Measurements from ENCODE around the gene DHRS1.

DNA sequence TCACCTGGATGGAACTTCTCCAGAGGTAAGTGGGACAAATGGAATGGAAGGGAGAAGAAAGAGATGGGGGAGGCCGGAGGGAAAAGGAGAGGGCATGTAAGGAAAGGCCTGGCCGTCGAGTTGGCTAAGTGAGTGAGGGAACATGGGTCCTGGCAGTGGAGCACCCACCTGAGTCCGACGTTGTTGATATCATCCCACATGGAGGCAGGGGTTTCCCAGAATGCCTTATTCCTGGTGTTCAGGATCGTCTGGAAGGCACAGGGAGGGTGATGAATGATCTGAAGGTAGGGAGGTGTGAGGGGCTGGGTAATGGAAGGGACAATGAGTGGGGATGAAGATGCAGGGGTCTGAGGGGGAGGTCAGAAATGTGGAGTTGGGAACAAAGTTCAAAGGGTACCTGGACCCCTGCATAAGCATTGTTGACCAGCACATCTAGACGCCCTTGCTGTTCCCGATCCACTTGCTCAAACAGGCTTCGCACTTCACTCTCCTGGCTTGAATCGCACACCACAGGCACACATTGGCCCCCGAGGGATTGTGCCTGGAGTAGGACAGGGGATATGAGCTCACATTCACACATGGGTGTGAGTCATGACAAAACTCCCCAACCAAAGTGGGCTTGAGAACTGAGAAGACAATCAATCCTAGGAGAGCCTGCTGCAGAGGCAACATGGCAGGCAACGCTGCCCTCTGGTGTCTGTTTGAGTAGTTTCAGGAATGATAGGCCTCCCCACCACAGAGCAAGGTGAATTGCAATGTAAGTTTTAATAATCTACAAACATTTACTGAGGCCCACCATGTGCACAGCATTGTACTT is 3.0 kb downstream of the DHRS1 start:
- TF ChIP-seq, protein P1, sequence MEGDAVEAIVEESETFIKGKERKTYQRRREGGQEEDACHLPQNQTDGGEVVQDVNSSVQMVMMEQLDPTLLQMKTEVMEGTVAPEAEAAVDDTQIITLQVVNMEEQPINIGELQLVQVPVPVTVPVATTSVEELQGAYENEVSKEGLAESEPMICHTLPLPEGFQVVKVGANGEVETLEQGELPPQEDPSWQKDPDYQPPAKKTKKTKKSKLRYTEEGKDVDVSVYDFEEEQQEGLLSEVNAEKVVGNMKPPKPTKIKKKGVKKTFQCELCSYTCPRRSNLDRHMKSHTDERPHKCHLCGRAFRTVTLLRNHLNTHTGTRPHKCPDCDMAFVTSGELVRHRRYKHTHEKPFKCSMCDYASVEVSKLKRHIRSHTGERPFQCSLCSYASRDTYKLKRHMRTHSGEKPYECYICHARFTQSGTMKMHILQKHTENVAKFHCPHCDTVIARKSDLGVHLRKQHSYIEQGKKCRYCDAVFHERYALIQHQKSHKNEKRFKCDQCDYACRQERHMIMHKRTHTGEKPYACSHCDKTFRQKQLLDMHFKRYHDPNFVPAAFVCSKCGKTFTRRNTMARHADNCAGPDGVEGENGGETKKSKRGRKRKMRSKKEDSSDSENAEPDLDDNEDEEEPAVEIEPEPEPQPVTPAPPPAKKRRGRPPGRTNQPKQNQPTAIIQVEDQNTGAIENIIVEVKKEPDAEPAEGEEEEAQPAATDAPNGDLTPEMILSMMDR (conservative IDR thresholded peaks at IDR 0.05; ENCODE audit: low read depth in 2 of 2) = peak; percentile 79 to 86
- no peak for TF ChIP-seq ZNF331 (CRISPR knock-in tag; IDR thresholded peaks at IDR 0.05; ENCODE audit: low read depth)
- no peak for TF ChIP-seq EZH2 (IDR thresholded peaks at IDR 0.05; ENCODE audit: low read depth, unreplicated experiment)

Measured in GM23338 (cell line).